GM23338 (cell line): ENCODE data around the gene FAM227B. TPM values are rescaled to one million over a fixed set of nuclear protein-coding genes. Genes with fewer than 3 reads are reported as not detected.
"Not testable (repeated sequence)": the region's sequence is repeated elsewhere in the genome, so short reads cannot be mapped to it uniquely, and the experiment has no call there.

Experiments
- ATAC-seq: fragments of 200-7000 bp; cut with Tn5 transposase; 3 replicates; pipeline ENCODE4 v1.9.1; 2020
- DNase-seq: peaks from one replicate; pipeline ENCODE4 v3.0.0-alpha.2; 2015; ENCODE audit warnings: low spot score
- H2AFZ ChIP-seq: fragments of 200-600 bp; sonication (generic); 2 replicates; pipeline ENCODE4 v1.8.0; 2016; ENCODE audit warnings: antibody characterized with exemption, mild to moderate bottlenecking, moderate library complexity
- H3F3A ChIP-seq: fragments of 200-600 bp; sonication (generic); replicated peaks from 2 replicates; pipeline ENCODE4 v1.8.0; 2017; ENCODE audit warnings: antibody characterized with exemption, mixed run types, low read depth
- H3K27ac ChIP-seq: fragments of 200-600 bp; sonication (generic); 2 replicates; pipeline ENCODE4 v1.6.1; 2016; ENCODE audit warnings: low read depth
- H3K27me3 ChIP-seq: fragments of 200-600 bp; sonication (generic); 2 replicates; pipeline ENCODE4 v1.8.0; 2016; ENCODE audit warnings: mild to moderate bottlenecking, mixed run types, moderate library complexity; ENCODE audit not compliant: insufficient read depth
- H3K36me3 ChIP-seq: fragments of 200-600 bp; sonication (generic); 2 replicates; pipeline ENCODE4 v1.8.0; 2016; ENCODE audit warnings: mild to moderate bottlenecking; ENCODE audit not compliant: insufficient read depth
- H3K4me1 ChIP-seq: fragments of 200-600 bp; sonication (generic); 2 replicates; pipeline ENCODE4 v1.8.0; 2016; ENCODE audit warnings: mild to moderate bottlenecking, moderate library complexity; ENCODE audit not compliant: insufficient read depth
- H3K4me2 ChIP-seq: fragments of 200-600 bp; sonication (generic); 2 replicates; pipeline ENCODE4 v1.7.1; 2017; ENCODE audit warnings: mixed run types
- H3K4me3 ChIP-seq: fragments of 200-600 bp; sonication (generic); 2 replicates; pipeline ENCODE4 v1.6.1; 2016; ENCODE audit warnings: mixed run types
- H3K79me2 ChIP-seq: fragments of 200-600 bp; sonication (generic); replicated peaks from 2 replicates; pipeline ENCODE4 v1.8.0; 2017; ENCODE audit warnings: mild to moderate bottlenecking; ENCODE audit not compliant: insufficient read depth
- H3K9me2 ChIP-seq: fragments of 200-600 bp; sonication (generic); 2 replicates; pipeline ENCODE4 v1.8.0; 2017; ENCODE audit not compliant: insufficient read depth
- H4K20me1 ChIP-seq: fragments of 200-600 bp; sonication (generic); replicated peaks from 2 replicates; pipeline ENCODE4 v1.8.0; 2017; ENCODE audit warnings: mild to moderate bottlenecking; ENCODE audit not compliant: insufficient read depth
- H3K27ac Mint-ChIP-seq: 2 replicates; pipeline ENCODE4 v1.8.0; 2020; ENCODE audit warnings: inconsistent platforms, mild to moderate bottlenecking, moderate library complexity, mixed read lengths
- H3K27me3 Mint-ChIP-seq: 3 replicates; pipeline ENCODE4 v1.8.0; 2022; ENCODE audit warnings: low read depth, mild to moderate bottlenecking, moderate library complexity, mixed read lengths, inconsistent platforms; ENCODE audit not compliant: insufficient read depth, poor library complexity
- H3K36me3 Mint-ChIP-seq: 3 replicates; pipeline ENCODE4 v1.8.0; 2021; ENCODE audit warnings: low read depth, mild to moderate bottlenecking, inconsistent platforms, moderate library complexity, mixed read lengths
- H3K4me1 Mint-ChIP-seq: 3 replicates; pipeline ENCODE4 v1.8.0; 2020; ENCODE audit warnings: mild to moderate bottlenecking, inconsistent platforms, mixed read lengths
- H3K4me3 Mint-ChIP-seq: 3 replicates; pipeline ENCODE4 v1.8.0; 2021; ENCODE audit warnings: moderate library complexity, mild to moderate bottlenecking, inconsistent platforms, mixed read lengths
- H3K9me3 Mint-ChIP-seq: 3 replicates; pipeline ENCODE4 v1.8.0; 2020; ENCODE audit warnings: moderate library complexity, mild to moderate bottlenecking, inconsistent platforms, mixed read lengths
- CREB1 ChIP-seq: fragments of 250-450 bp; sonication (Bioruptor Pico); IDR thresholded peaks from 2 replicates; pipeline ENCODE4 v1.5.0; 2020; ENCODE audit warnings: low read depth, mild to moderate bottlenecking, moderate library complexity
- ZNF331 ChIP-seq: fragments of 250-450 bp; sonication (Bioruptor Pico); IDR thresholded peaks from 2 replicates; pipeline ENCODE4 v1.5.0; 2020; ENCODE audit warnings: low read depth, mild to moderate bottlenecking, moderate library complexity
- polyA plus RNA-seq: library from polyadenylated mRNA; unstranded; fragments of >200 nt; fragmentation: Nextera tagmentation; extraction: Ambion mirVana; gene quantifications from 2 replicates; pipeline ENCODE4 v1.2.1, GENCODE V29; 2016
- total RNA-seq: library from RNA; depleted of rRNA; stranded (reverse); fragments of >200 nt; shearing (Covaris generic); gene quantifications from 2 replicates; pipeline ENCODE4 v1.2.3, GENCODE V29; 2014
- TF ChIP-seq, protein P1 (sequence below), 2 experiments: fragments of 200-600 bp in 1 of 2; sonication (generic) in 1 of 2; conservative IDR thresholded peaks; 2 replicates each; pipeline versions ENCODE4 v1.5.1 to v1.6.1; 2016 to 2017; ENCODE audit warnings: antibody characterized with exemption in 2 of 2, low read depth in 2 of 2, mild to moderate bottlenecking in 2 of 2, moderate library complexity in 1 of 2
- TF ChIP-seq, protein P2 (sequence below): IDR thresholded peaks from one replicate; pipeline ENCODE4 v1.6.1; 2018; ENCODE audit warnings: antibody characterized with exemption; ENCODE audit not compliant: unreplicated experiment

The FAM227B gene
- total and polyA plus RNA-seq, 2 experiments from 2014 or later = 2.6 to 10.2 TPM

DNA sequence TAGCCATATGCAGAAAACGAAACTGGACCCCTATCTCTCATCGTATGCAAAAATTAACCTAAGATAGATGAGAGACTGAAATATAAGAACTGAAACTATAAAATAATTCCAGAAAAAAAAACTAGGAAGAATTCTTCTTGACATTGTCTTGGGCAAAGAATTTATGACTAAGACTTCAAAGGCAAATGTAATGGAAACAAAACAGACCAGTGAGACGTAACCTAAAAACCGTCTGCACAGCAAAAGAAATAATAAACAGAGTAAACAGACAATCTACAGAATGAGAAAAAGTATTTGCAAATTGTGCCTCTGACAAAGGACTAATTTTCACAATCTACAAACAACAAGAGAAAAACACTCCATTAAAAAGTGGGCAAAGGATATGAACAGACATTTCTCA lies 92.3 kb downstream of the FAM227B start (continued):
- TF ChIP-seq, protein P1, sequence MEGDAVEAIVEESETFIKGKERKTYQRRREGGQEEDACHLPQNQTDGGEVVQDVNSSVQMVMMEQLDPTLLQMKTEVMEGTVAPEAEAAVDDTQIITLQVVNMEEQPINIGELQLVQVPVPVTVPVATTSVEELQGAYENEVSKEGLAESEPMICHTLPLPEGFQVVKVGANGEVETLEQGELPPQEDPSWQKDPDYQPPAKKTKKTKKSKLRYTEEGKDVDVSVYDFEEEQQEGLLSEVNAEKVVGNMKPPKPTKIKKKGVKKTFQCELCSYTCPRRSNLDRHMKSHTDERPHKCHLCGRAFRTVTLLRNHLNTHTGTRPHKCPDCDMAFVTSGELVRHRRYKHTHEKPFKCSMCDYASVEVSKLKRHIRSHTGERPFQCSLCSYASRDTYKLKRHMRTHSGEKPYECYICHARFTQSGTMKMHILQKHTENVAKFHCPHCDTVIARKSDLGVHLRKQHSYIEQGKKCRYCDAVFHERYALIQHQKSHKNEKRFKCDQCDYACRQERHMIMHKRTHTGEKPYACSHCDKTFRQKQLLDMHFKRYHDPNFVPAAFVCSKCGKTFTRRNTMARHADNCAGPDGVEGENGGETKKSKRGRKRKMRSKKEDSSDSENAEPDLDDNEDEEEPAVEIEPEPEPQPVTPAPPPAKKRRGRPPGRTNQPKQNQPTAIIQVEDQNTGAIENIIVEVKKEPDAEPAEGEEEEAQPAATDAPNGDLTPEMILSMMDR (conservative IDR thresholded peaks at IDR 0.05; ENCODE audit: low read depth in 2 of 2) = no peak
- TF ChIP-seq CREB1 (CRISPR knock-in tag) (no peak), ZNF331 (no peak)

DNA sequence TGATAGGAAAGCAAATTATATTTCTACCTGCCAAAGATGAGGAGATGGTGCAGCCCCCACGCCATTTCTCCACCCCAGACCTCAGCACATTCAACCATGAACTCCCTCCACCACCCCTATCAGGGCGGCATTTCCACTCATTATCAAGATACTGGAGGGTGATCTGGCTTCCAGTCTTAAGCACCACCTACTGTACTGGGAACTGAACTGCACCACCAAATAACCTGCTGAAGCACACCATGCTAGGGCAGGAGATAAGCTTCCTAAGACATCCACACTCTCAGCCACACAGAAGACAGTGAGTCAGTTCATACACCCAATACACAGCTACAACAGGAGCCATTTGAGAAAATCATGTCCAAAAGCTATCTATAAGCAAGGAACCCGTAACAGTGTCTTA lies 98.8 kb downstream of the FAM227B start:
- Mint-ChIP-seq H3K9me3 (peaks cover 30% of the 10 kb centered on the region), H3K27me3 (peaks cover 2% of the 10 kb centered on the region), H3K36me3 (peaks cover 11% of the 10 kb centered on the region), H3K27ac (no peak overlapping the region), H3K4me3 (no peak overlapping the region), H3K4me1 (no peaks in the 10 kb centered on the region)
- Histone ChIP-seq H2AFZ (no peak overlapping the region), H4K20me1 (no peaks in the 10 kb centered on the region), H3K4me1 (no peaks in the 10 kb centered on the region), H3K36me3 (peaks cover 4% of the 10 kb centered on the region; the same call in 1 of the 2 replicates), H3K4me3 (no peak overlapping the region), H3K4me2 (no peak overlapping the region), H3K9me2 (peaks cover 10% of the 10 kb centered on the region; the same call in 1 of the 2 replicates), H3K27ac (no peak overlapping the region), H3K79me2 (no peaks in the 10 kb centered on the region), H3K27me3 (no peaks in the 10 kb centered on the region), H3F3A (no peaks in the 10 kb centered on the region)
- DNase-seq = peak; percentile 13
- ATAC-seq = no peak
- no peak for TF ChIP-seq ZNF331
- TF ChIP-seq, protein P1 (conservative IDR thresholded peaks at IDR 0.05; ENCODE audit: low read depth in 2 of 2) = peak; percentile 19 to 39; a peak in 3 of 4 replicates

DNA sequence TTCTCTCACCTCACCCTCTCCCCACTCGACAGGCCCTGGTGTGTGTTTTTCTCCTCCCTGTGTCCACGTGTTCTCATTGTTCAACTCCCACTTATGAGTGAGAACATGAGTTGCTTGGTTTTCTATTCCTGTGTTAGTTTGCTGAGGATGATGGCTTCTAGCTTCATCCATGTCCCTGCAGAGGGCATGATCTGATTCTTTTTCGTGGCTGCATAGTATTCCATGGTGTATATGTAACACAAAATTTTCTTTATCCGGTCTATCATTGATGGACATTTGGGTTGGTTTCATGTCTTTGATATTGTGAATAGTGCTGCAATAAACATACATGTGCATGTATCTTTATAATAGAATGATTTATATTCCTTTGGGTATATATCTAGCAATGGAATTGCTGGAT lies 107.9 kb downstream of the FAM227B start:
- not testable (repeated sequence) for DNase-seq, H3F3A ChIP-seq, H3K36me3 Mint-ChIP-seq

DNA sequence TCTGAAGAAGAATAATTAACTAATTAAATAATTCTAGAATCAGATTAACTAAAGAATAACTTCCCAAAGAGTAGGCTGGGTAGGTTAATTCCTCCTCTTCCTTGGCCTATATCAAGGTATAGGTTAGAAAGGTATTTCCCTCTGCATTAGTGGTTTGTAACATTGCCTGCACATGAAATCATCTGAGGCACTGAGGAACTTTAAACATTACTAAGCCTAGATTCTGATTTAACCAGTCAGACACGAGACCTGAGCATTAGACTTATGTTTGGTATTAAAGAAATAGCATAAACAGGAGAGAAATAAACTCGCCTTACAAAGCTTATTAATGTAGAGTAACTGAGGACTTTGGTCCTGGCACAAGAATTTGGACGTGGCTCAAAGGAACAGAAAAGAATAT lies 113.4 kb downstream of the FAM227B start:
- peaks cover 15% of the 10 kb centered on the region for H3K9me3 Mint-ChIP-seq
- no peaks in the 10 kb centered on the region for H3K27me3 ChIP-seq
- no peaks in the 10 kb centered on the region for H3K79me2 ChIP-seq
- H3K27me3 Mint-ChIP-seq = no peaks in the 10 kb centered on the region
- H3F3A ChIP-seq = no peaks in the 10 kb centered on the region
- no peak overlapping the region for H2AFZ ChIP-seq
- peaks cover 10% of the 10 kb centered on the region for H3K36me3 Mint-ChIP-seq
- no peak overlapping the region for H3K4me3 ChIP-seq
- no peaks in the 10 kb centered on the region for H3K36me3 ChIP-seq
- no peaks in the 10 kb centered on the region for H3K4me1 ChIP-seq
- no peaks in the 10 kb centered on the region for H3K9me2 ChIP-seq
- no peak for DNase-seq
- H3K4me3 Mint-ChIP-seq = no peak overlapping the region
- no peak overlapping the region for H3K27ac Mint-ChIP-seq
- no peaks in the 10 kb centered on the region for H4K20me1 ChIP-seq
- no peaks in the 10 kb centered on the region for H3K4me1 Mint-ChIP-seq
- no peak overlapping the region for H3K4me2 ChIP-seq
- no peak for ATAC-seq
- no peak overlapping the region for H3K27ac ChIP-seq
- TF ChIP-seq, protein P2, sequence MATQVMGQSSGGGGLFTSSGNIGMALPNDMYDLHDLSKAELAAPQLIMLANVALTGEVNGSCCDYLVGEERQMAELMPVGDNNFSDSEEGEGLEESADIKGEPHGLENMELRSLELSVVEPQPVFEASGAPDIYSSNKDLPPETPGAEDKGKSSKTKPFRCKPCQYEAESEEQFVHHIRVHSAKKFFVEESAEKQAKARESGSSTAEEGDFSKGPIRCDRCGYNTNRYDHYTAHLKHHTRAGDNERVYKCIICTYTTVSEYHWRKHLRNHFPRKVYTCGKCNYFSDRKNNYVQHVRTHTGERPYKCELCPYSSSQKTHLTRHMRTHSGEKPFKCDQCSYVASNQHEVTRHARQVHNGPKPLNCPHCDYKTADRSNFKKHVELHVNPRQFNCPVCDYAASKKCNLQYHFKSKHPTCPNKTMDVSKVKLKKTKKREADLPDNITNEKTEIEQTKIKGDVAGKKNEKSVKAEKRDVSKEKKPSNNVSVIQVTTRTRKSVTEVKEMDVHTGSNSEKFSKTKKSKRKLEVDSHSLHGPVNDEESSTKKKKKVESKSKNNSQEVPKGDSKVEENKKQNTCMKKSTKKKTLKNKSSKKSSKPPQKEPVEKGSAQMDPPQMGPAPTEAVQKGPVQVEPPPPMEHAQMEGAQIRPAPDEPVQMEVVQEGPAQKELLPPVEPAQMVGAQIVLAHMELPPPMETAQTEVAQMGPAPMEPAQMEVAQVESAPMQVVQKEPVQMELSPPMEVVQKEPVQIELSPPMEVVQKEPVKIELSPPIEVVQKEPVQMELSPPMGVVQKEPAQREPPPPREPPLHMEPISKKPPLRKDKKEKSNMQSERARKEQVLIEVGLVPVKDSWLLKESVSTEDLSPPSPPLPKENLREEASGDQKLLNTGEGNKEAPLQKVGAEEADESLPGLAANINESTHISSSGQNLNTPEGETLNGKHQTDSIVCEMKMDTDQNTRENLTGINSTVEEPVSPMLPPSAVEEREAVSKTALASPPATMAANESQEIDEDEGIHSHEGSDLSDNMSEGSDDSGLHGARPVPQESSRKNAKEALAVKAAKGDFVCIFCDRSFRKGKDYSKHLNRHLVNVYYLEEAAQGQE = no peak
- TF ChIP-seq CREB1 (CRISPR knock-in tag) = no peak

More for the DNA sequence above, 107.9 kb downstream of the FAM227B start:
- not testable (repeated sequence) for H3K27ac Mint-ChIP-seq, H3K36me3 ChIP-seq, H3K9me2 ChIP-seq, H4K20me1 ChIP-seq, H3K79me2 ChIP-seq, H3K27ac ChIP-seq, H3K4me2 ChIP-seq, H3K4me1 ChIP-seq, H2AFZ ChIP-seq, ATAC-seq, H3K27me3 ChIP-seq, H3K27me3 Mint-ChIP-seq, H3K9me3 Mint-ChIP-seq, H3K4me3 Mint-ChIP-seq, H3K4me3 ChIP-seq, H3K4me1 Mint-ChIP-seq
